Occipital lobe (tissue), 2 donors: ENCODE results near the gene ANKRD45. TPM values are rescaled to one million over a fixed set of nuclear protein-coding genes. Genes with fewer than 3 reads are reported as not detected.
"Not testable (repeated sequence)": the region's sequence is repeated elsewhere in the genome, so short reads cannot be mapped to it uniquely, and the experiment has no call there.

Experiments used
- DNase-seq: peaks from one replicate; lab custom pipeline; 2025; lab: John Stamatoyannopoulos, UW
- total RNA-seq: library from RNA; depleted of rRNA; stranded (reverse); fragments of >200 nt; gene quantifications from one replicate; pipeline ENCODE4 v1.2.3, GENCODE V29; 2014

Gene ANKRD45
- total RNA-seq, 1 donor from 2014 or later = 26.2 TPM

- DNase-seq = no peak
Measured at GRCh38 chr1:173572201-173572873, 97.3 kb downstream of the ANKRD45 start.

- DNase-seq = no peak
Measured at GRCh38 chr1:173570370-173571007, 99.2 kb downstream of the ANKRD45 start.

GRCh38 chr1:173568483-173568882, 101.2 kb downstream of the ANKRD45 start:
- DNase-seq = no peak

GRCh38 chr1:173563846-173564245, 105.8 kb downstream of the ANKRD45 start:
- not testable (repeated sequence) for DNase-seq

- no peak for DNase-seq
Measured at GRCh38 chr1:173562813-173563212, 106.8 kb downstream of the ANKRD45 start.

GRCh38 chr1:173561263-173561662, 108.4 kb downstream of the ANKRD45 start:
- DNase-seq = no peak

- no peak for DNase-seq
Measured at GRCh38 chr1:173560285-173560880, 109.3 kb downstream of the ANKRD45 start.

Other genes starting within 250 kb of the ANKRD45 start
- 38.4 TPM for gene PRDX6, start 192.5 kb downstream of the ANKRD45 start, total RNA-seq
- gene SLC9C2, start 66.8 kb downstream of the ANKRD45 start, total RNA-seq = 8.3 TPM
- gene TEX50, start 34.5 kb downstream of the ANKRD45 start, total RNA-seq = not detected
- 34.9 TPM for gene KLHL20, start 45.1 kb upstream of the ANKRD45 start, total RNA-seq
- gene DARS2, start 154.8 kb upstream of the ANKRD45 start, total RNA-seq = 13.3 TPM
- gene CENPL, start 155.0 kb upstream of the ANKRD45 start, total RNA-seq = 25.6 TPM
- 605 TPM for gene GAS5, start 198.1 kb upstream of the ANKRD45 start, total RNA-seq
- 52.7 TPM for gene ZBTB37, start 198.5 kb upstream of the ANKRD45 start, total RNA-seq
- 0.94 TPM for gene SERPINC1, start 247.5 kb upstream of the ANKRD45 start, total RNA-seq